ENCODE results near the gene RAD51B. TPM values are rescaled to one million over a fixed set of nuclear protein-coding genes. Genes with fewer than 3 reads are reported as not detected.

The RAD51B gene
- total RNA-seq, 1 experiment from 2014 or later, result 20.0 TPM

DNA sequence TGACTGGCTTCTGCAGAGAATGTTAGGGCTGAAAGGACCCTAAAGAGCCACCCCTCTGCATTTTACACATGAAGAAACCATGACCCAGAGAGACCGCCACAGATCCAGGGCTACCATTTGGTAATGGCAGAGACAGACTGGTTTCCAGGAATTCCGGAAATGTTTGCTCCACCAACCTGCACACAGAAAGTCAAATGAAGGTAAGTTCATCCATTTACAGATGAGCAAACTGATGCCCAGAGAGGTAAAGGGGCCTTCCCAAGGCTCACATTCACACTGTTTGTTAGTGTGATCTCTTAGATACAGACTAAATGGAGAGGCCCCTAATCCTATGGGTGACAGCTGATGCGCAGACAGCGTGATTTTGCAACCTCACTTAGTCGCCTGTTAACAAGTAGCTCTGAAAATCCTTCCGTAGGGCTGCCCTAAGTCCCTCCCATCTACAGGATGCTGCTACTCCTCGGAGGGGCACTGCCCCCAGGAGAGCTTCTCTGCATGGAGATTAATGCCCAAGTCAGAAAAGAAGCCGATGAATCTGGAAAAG, 939.5 kb downstream of the RAD51B start:
- ATAC-seq (no peak), DNase-seq (ENCODE audit: low read depth, low spot score) (no peak)
- Histone ChIP-seq H4K20me1 (ENCODE audit: insufficient read depth) (no peaks in the 10 kb centered on the region), H3K4me3 (replicated peaks in 1 of 2; ENCODE audit: low read depth in 1 of 2, low read length in 2 of 2) (no peak overlapping the region), H3K4me1 (ENCODE audit: control insufficient read depth in 1 of 2, insufficient read depth in 2 of 2, low read length in 2 of 2) (peaks cover 5 to 14% of the 10 kb centered on the region in 2 experiments; a peak in 2 of 4 replicates), H3K9ac (ENCODE audit: low read length) (no peak overlapping the region), H3K79me2 (ENCODE audit: insufficient read depth, low read length) (no peaks in the 10 kb centered on the region), H3K36me3 (ENCODE audit: control insufficient read depth in 1 of 2, insufficient read depth in 2 of 2, low read length in 2 of 2) (no peaks in the 10 kb centered on the region), H3K4me2 (ENCODE audit: low read length) (no peak overlapping the region), H3K9me2 (ENCODE audit: insufficient read depth) (no peaks in the 10 kb centered on the region), H3K27me3 (ENCODE audit: insufficient read depth, low read length) (no peaks in the 10 kb centered on the region), H3K27ac (ENCODE audit: low read depth, low read length) (no peak overlapping the region), H2AFZ (ENCODE audit: low read depth, low read length, poor library complexity, severe bottlenecking) (no peak overlapping the region), H3K9me3 (ENCODE audit: control insufficient read depth in 1 of 2, insufficient read depth in 1 of 2, low read depth in 1 of 2, low read length in 2 of 2) (no peaks in the 10 kb centered on the region)
- CTCF ChIA-PET, result no interaction called here
- POLR2A ChIA-PET, result interaction anchor here (0.6 kb wide), 1 partner anchor 633 kb away, joined by 3 read pairs; no protein-coding TSS in a partner anchor
- intact Hi-C loops (cut with micrococcal nuclease), result no loop called here
- RAD21 ChIA-PET (ENCODE audit: low non-redundant PET in 1 of 2, low total read pairs in 2 of 2, uncharacterized antibody in 2 of 2, unreplicated experiment in 2 of 2), result no interaction called here
- TF ChIP-seq POLR2AphosphoS5 (IDR thresholded peaks at IDR 0.05; ENCODE audit: low read depth, low read length), result no peak
- no peak for TF ChIP-seq ZFX (IDR thresholded peaks at IDR 0.05)
- no peak for TF ChIP-seq SP1 (IDR thresholded peaks at IDR 0.05; ENCODE audit: low read depth)
- TF ChIP-seq EZH2phosphoT487 (IDR thresholded peaks at IDR 0.05; ENCODE audit: borderline replicate concordance), result no peak
- TF ChIP-seq RAD21 (IDR thresholded peaks at IDR 0.05; ENCODE audit: low read depth), result no peak
- TF ChIP-seq, protein P1, sequence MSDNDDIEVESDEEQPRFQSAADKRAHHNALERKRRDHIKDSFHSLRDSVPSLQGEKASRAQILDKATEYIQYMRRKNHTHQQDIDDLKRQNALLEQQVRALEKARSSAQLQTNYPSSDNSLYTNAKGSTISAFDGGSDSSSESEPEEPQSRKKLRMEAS (IDR thresholded peaks at IDR 0.05), result no peak
- TF ChIP-seq, protein P2, sequence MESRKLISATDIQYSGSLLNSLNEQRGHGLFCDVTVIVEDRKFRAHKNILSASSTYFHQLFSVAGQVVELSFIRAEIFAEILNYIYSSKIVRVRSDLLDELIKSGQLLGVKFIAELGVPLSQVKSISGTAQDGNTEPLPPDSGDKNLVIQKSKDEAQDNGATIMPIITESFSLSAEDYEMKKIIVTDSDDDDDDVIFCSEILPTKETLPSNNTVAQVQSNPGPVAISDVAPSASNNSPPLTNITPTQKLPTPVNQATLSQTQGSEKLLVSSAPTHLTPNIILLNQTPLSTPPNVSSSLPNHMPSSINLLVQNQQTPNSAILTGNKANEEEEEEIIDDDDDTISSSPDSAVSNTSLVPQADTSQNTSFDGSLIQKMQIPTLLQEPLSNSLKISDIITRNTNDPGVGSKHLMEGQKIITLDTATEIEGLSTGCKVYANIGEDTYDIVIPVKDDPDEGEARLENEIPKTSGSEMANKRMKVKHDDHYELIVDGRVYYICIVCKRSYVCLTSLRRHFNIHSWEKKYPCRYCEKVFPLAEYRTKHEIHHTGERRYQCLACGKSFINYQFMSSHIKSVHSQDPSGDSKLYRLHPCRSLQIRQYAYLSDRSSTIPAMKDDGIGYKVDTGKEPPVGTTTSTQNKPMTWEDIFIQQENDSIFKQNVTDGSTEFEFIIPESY (IDR thresholded peaks at IDR 0.05; ENCODE audit: extremely low read depth, insufficient replicate concordance, low read length), result no peak
- TF ChIP-seq, protein P3, sequence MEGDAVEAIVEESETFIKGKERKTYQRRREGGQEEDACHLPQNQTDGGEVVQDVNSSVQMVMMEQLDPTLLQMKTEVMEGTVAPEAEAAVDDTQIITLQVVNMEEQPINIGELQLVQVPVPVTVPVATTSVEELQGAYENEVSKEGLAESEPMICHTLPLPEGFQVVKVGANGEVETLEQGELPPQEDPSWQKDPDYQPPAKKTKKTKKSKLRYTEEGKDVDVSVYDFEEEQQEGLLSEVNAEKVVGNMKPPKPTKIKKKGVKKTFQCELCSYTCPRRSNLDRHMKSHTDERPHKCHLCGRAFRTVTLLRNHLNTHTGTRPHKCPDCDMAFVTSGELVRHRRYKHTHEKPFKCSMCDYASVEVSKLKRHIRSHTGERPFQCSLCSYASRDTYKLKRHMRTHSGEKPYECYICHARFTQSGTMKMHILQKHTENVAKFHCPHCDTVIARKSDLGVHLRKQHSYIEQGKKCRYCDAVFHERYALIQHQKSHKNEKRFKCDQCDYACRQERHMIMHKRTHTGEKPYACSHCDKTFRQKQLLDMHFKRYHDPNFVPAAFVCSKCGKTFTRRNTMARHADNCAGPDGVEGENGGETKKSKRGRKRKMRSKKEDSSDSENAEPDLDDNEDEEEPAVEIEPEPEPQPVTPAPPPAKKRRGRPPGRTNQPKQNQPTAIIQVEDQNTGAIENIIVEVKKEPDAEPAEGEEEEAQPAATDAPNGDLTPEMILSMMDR (IDR thresholded peaks at IDR 0.05 in 2 of 3, conservative IDR thresholded peaks at IDR 0.05 in 1 of 3; ENCODE audit: borderline replicate concordance in 1 of 3, insufficient read depth in 1 of 3, low read depth in 2 of 3, low read length in 2 of 3), result no peak
- TF ChIP-seq, protein P4, sequence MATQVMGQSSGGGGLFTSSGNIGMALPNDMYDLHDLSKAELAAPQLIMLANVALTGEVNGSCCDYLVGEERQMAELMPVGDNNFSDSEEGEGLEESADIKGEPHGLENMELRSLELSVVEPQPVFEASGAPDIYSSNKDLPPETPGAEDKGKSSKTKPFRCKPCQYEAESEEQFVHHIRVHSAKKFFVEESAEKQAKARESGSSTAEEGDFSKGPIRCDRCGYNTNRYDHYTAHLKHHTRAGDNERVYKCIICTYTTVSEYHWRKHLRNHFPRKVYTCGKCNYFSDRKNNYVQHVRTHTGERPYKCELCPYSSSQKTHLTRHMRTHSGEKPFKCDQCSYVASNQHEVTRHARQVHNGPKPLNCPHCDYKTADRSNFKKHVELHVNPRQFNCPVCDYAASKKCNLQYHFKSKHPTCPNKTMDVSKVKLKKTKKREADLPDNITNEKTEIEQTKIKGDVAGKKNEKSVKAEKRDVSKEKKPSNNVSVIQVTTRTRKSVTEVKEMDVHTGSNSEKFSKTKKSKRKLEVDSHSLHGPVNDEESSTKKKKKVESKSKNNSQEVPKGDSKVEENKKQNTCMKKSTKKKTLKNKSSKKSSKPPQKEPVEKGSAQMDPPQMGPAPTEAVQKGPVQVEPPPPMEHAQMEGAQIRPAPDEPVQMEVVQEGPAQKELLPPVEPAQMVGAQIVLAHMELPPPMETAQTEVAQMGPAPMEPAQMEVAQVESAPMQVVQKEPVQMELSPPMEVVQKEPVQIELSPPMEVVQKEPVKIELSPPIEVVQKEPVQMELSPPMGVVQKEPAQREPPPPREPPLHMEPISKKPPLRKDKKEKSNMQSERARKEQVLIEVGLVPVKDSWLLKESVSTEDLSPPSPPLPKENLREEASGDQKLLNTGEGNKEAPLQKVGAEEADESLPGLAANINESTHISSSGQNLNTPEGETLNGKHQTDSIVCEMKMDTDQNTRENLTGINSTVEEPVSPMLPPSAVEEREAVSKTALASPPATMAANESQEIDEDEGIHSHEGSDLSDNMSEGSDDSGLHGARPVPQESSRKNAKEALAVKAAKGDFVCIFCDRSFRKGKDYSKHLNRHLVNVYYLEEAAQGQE (IDR thresholded peaks at IDR 0.05; ENCODE audit: low read depth), result no peak
- no peak for TF ChIP-seq CEBPB (IDR thresholded peaks at IDR 0.05; ENCODE audit: low read depth)
- no peak for TF ChIP-seq TCF7L2 (IDR thresholded peaks at IDR 0.05; ENCODE audit: borderline replicate concordance, extremely low read depth, insufficient read depth, insufficient read length)
- no peak for TF ChIP-seq EGR1 (IDR thresholded peaks at IDR 0.05; ENCODE audit: low read depth)
- no peak for TF ChIP-seq SIN3A (IDR thresholded peaks at IDR 0.05; ENCODE audit: low read depth)
- TF ChIP-seq FOSL1 (IDR thresholded peaks at IDR 0.05; ENCODE audit: low read depth), result no peak
- TF ChIP-seq ZNF274 (IDR thresholded peaks at IDR 0.05; ENCODE audit: low read depth, low read length), result no peak
- no peak for TF ChIP-seq POLR2A (IDR thresholded peaks at IDR 0.05; ENCODE audit: borderline replicate concordance, extremely low read depth, insufficient read depth, insufficient read length)
- TF ChIP-seq ELF1 (IDR thresholded peaks at IDR 0.05; ENCODE audit: borderline replicate concordance, low read depth), result no peak
- BruUV-seq (replicated peaks), result no TSS peak

All from HCT116 (cell line).